NCI-H187 treated with DMSO at 0.1 percent for 48 hours (cell line): Measurements from ENCODE around the gene GORASP2.

Source experiments
- DNase-seq: peaks from one replicate; lab custom pipeline; 2025; lab: John Stamatoyannopoulos, UW

The GORASP2 gene

GRCh38 chr2:170999654-171000053, 70.6 kb downstream of the GORASP2 start:
- DNase-seq: no peak

- DNase-seq: no peak
These were observed 75.3 kb downstream of the GORASP2 start for GRCh38 chr2:171004363-171004762.

DNA sequence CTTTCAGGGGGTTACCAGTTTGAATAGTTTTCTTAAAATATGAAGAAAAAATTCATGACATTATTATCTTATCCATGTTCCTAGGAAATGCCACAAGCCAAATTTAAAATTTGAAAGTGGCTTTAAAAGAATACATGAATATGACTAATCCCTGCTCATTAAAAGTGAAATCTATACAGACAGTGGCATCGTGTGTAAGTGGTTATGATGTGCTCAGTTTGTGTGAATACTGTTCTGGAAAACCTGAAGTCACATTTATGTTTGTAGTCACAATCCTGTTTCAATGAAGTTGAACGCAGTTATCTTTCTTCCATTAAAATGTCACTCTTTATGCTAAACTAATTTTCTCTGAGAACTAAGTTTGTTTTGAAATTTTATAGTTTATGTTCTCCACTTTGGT, 75.8 kb downstream of the GORASP2 start:
- no peak for DNase-seq

GRCh38 chr2:171008550-171009205, 79.6 kb downstream of the GORASP2 start:
- no peak for DNase-seq

- DNase-seq: no peak
These were observed 80.3 kb downstream of the GORASP2 start for GRCh38 chr2:171009386-171009785.

DNA sequence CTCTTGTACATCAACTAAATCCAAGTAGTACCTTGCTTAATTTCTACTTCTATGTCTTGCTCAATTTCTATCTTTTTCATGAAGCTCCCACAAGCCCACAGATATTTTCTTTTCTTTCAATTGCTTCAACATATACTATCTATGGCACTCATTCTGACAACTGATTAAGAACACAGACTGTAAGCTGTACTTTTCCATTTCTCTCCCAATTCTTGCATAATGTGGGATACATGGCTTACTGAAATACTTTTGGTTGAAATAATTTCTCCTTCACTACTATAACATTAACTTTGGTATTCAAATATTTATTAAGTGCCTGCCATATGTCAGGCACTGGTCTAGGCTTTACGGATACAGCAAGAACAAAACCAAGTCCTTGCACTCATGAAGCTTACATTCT, 84.8 kb downstream of the GORASP2 start:
- no peak for DNase-seq

- no peak for DNase-seq
These were observed 87.1 kb downstream of the GORASP2 start for GRCh38 chr2:171016125-171016524.
